PC-3 (cell line): ENCODE measurements around the gene FARS2. TPM values are rescaled to one million over a fixed set of nuclear protein-coding genes. Genes with fewer than 3 reads are reported as not detected.

ENCODE experiments used
- ATAC-seq: fragments of 200-7000 bp; cut with Tn5 transposase; 2 replicates; pipeline ENCODE4 v1.9.1; 2020; ENCODE audit warnings: mild to moderate bottlenecking, moderate library complexity
- BruUV-seq: library from RNA; stranded (reverse); fragments of 400-500 nt; replicated peaks from 2 replicates; lab custom pipeline; 2021; lab: Mats Ljungman, UMichigan
- CTCF ChIA-PET: fragments of 300-600 bp; sonication (Branson Sonifier 250); formaldehyde crosslinking; loops from one replicate; lab custom pipeline; 2022; ENCODE audit warnings: antibody characterized with exemption; lab: Charles Lee
- POLR2A ChIA-PET: fragments of 300-600 bp; sonication (Branson Sonifier 250); formaldehyde crosslinking; loops from one replicate; lab custom pipeline; 2022; ENCODE audit warnings: antibody characterized with exemption; ENCODE audit not compliant: unreplicated experiment; lab: Charles Lee
- DNase-seq: peaks from one replicate; pipeline ENCODE4 v3.0.0-alpha.2; 2015
- H2AFZ ChIP-seq: fragments of 300-600 bp; sonication (generic); 2 replicates; pipeline ENCODE4 v1.6.0; 2016; ENCODE audit warnings: antibody characterized with exemption, low read length
- H3F3A ChIP-seq: fragments of 300-600 bp; sonication (generic); one replicate; pipeline ENCODE4 v1.6.0; 2017; ENCODE audit warnings: antibody characterized with exemption, low read length, control low read depth, mild to moderate bottlenecking; ENCODE audit not compliant: unreplicated experiment
- H3K27ac ChIP-seq: fragments of 300-600 bp; sonication (generic); 2 replicates; pipeline ENCODE4 v1.5.1; 2016; ENCODE audit warnings: mild to moderate bottlenecking, low read length
- H3K27me3 ChIP-seq: fragments of 300-600 bp; sonication (generic); 2 replicates; pipeline ENCODE4 v1.6.1; 2016; ENCODE audit warnings: low read length, mixed read lengths
- H3K36me3 ChIP-seq: fragments of 300-600 bp; sonication (generic); 2 replicates; pipeline ENCODE4 v1.6.1; 2016; ENCODE audit warnings: low read depth, mixed run types, low read length, mixed read lengths
- H3K4me1 ChIP-seq: fragments of 300-600 bp; sonication (generic); 2 replicates; pipeline ENCODE4 v1.5.1; 2016; ENCODE audit warnings: low read length; ENCODE audit not compliant: insufficient read depth
- H3K4me2 ChIP-seq: fragments of 300-600 bp; sonication (generic); 2 replicates; pipeline ENCODE4 v1.6.0; 2016; ENCODE audit warnings: low read length
- H3K4me3 ChIP-seq: fragments of 300-600 bp; sonication (generic); 2 replicates; pipeline ENCODE4 v1.5.1; 2016; ENCODE audit warnings: mild to moderate bottlenecking, low read length, mixed read lengths
- H3K79me2 ChIP-seq: fragments of 300-600 bp; sonication (generic); 2 replicates; pipeline ENCODE4 v1.6.1; 2017; ENCODE audit warnings: low read length, mixed read lengths
- H3K9ac ChIP-seq: fragments of 300-600 bp; sonication (generic); 2 replicates; pipeline ENCODE4 v1.6.0; 2016; ENCODE audit warnings: mild to moderate bottlenecking, low read length
- H3K9me2 ChIP-seq: fragments of 300-600 bp; sonication (generic); replicated peaks from 2 replicates; pipeline ENCODE4 v1.6.1; 2016; ENCODE audit warnings: mixed run types, low read length, mixed read lengths
- H3K9me3 ChIP-seq: fragments of 300-600 bp; sonication (generic); 2 replicates; pipeline ENCODE4 v1.6.1; 2016; ENCODE audit warnings: low read length, mixed read lengths
- H4K20me1 ChIP-seq: fragments of 300-600 bp; sonication (generic); 2 replicates; pipeline ENCODE4 v1.6.1; 2016; ENCODE audit warnings: low read length, mixed read lengths
- EZH2 ChIP-seq: fragments of 300-600 bp; sonication (generic); IDR thresholded peaks from one replicate; pipeline ENCODE4 v1.6.1; 2017; ENCODE audit warnings: antibody characterized with exemption, mild to moderate bottlenecking, low read length; ENCODE audit not compliant: unreplicated experiment
- EZH2phosphoT487 ChIP-seq: fragments of 300-600 bp; sonication (generic); IDR thresholded peaks from 2 replicates; pipeline ENCODE4 v1.6.1; 2018; ENCODE audit warnings: mild to moderate bottlenecking, antibody characterized with exemption, low read length, borderline replicate concordance
- intact Hi-C: fragments of 100-400 bp; cut with micrococcal nuclease; formaldehyde crosslinking; loops from 2 replicates; pipeline ENCODE4 v1.9.0; 2023
- total RNA-seq: library from RNA; depleted of rRNA; stranded (reverse); fragments of >200 nt; gene quantifications from 2 replicates; pipeline ENCODE4 v1.2.3, GENCODE V29; 2014
- TF ChIP-seq, protein P1 (sequence below): fragments of 300-600 bp; sonication (generic); conservative IDR thresholded peaks from 2 replicates; pipeline ENCODE4 v1.5.1; 2017; ENCODE audit warnings: antibody characterized with exemption, low read depth, mild to moderate bottlenecking, low read length

The FARS2 gene
- total RNA-seq, 1 experiment from 2014 or later, result 23.0 TPM

DNA sequence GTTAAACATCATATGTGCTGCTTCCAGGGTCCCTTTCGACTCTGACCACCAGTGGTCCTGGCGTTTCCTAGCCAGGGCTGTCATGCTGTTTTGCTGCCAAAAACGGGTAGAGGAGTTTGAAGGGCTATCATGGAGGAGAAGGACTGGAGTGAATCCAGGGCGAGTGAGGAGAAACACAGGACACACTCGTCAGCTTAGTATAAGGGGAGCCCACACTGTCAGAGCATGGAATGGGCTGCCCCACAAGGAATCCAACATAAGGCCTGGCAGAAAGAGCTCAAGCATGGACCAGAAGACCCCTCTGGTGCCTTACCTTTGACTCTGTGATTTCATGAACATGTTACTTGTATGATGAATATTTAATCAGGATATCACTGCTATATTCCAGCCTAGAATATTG lies 498.3 kb downstream of the FARS2 start:
- no peaks in the 10 kb centered on the region for H3K79me2 ChIP-seq
- intact Hi-C loops, result no loop called here
- no peak overlapping the region for H3K9ac ChIP-seq
- H3K36me3 ChIP-seq, result no peaks in the 10 kb centered on the region
- no peak overlapping the region for H3K4me3 ChIP-seq
- ChIA-PET POLR2A (no interaction called here), CTCF (no interaction called here)
- H3K9me3 ChIP-seq, result no peaks in the 10 kb centered on the region
- no peak for ATAC-seq
- no peaks in the 10 kb centered on the region for H3K9me2 ChIP-seq
- H3F3A ChIP-seq, result no peaks in the 10 kb centered on the region
- no peak for DNase-seq
- H3K27ac ChIP-seq, result no peak overlapping the region
- H4K20me1 ChIP-seq, result no peaks in the 10 kb centered on the region
- no peaks in the 10 kb centered on the region for H3K27me3 ChIP-seq
- H3K4me2 ChIP-seq, result no peak overlapping the region
- H2AFZ ChIP-seq, result no peak overlapping the region
- H3K4me1 ChIP-seq, result no peaks in the 10 kb centered on the region
- TF ChIP-seq EZH2, result no peak
- TF ChIP-seq, protein P1, sequence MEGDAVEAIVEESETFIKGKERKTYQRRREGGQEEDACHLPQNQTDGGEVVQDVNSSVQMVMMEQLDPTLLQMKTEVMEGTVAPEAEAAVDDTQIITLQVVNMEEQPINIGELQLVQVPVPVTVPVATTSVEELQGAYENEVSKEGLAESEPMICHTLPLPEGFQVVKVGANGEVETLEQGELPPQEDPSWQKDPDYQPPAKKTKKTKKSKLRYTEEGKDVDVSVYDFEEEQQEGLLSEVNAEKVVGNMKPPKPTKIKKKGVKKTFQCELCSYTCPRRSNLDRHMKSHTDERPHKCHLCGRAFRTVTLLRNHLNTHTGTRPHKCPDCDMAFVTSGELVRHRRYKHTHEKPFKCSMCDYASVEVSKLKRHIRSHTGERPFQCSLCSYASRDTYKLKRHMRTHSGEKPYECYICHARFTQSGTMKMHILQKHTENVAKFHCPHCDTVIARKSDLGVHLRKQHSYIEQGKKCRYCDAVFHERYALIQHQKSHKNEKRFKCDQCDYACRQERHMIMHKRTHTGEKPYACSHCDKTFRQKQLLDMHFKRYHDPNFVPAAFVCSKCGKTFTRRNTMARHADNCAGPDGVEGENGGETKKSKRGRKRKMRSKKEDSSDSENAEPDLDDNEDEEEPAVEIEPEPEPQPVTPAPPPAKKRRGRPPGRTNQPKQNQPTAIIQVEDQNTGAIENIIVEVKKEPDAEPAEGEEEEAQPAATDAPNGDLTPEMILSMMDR, result no peak
- TF ChIP-seq EZH2phosphoT487, result no peak
- no TSS peak for BruUV-seq

DNA sequence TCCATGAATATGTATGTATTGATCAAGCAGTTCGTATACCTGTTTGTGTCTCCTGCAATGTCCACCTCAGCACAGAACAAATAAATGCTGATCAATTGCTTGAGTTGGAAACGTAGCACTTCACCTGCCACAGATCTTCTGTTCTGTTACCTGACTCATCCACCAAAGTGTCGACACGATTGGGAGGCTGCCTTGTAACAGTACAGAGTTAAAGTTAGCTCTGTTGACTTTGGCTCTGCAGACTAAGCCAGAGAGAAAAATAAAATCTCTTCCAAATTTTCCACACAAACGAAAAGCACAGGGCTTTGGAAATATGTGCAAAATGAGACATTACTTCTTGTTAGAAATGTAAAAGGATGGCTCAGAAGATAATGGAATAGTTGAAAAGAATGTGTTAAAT lies 500.1 kb downstream of the FARS2 start:
- Histone ChIP-seq H3F3A (no peaks in the 10 kb centered on the region), H3K27me3 (no peaks in the 10 kb centered on the region), H2AFZ (no peak overlapping the region), H3K27ac (no peak overlapping the region), H3K9me2 (no peaks in the 10 kb centered on the region), H3K4me3 (no peak overlapping the region), H3K36me3 (no peaks in the 10 kb centered on the region), H3K9me3 (no peaks in the 10 kb centered on the region), H3K4me2 (no peak overlapping the region), H3K9ac (no peak overlapping the region), H3K79me2 (no peaks in the 10 kb centered on the region), H4K20me1 (no peaks in the 10 kb centered on the region), H3K4me1 (no peaks in the 10 kb centered on the region)
- ATAC-seq, result no peak; the same call in 1 of the 2 replicates
- no peak for DNase-seq
- intact Hi-C loops, result no loop called here
- CTCF ChIA-PET, result no interaction called here
- TF ChIP-seq EZH2 (no peak), EZH2phosphoT487 (no peak)
- TF ChIP-seq, protein P1, result no peak
- BruUV-seq, result no TSS peak
- POLR2A ChIA-PET, result no interaction called here

DNA sequence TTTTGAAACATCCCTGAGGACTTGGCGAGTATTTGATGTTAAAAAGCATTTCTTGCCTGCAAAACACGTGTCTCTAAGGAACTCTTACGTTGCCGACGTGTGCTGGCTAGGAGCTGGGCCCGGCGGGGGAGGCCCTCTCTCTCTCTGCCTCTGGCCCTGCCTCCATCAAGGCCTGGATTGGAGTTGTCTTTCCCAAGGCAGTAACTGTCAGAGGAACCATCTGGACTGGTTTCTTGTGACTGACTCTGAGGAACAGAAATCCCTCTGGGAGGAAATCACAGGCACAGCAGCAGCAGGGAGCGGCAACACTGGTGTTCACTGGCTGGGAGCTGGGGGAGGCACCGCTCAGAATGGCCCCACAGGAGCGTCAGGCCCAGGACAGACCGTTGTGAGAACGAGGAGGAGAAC lies 501.3 kb downstream of the FARS2 start:
- CTCF ChIA-PET, result no interaction called here
- H3K4me3 ChIP-seq, result no peak overlapping the region
- TF ChIP-seq EZH2phosphoT487 (no peak), EZH2 (no peak)
- TF ChIP-seq, protein P1, result no peak
- ATAC-seq (no peak), DNase-seq (no peak)
- no peak overlapping the region for H3K27ac ChIP-seq
- H2AFZ ChIP-seq, result no peak overlapping the region
- intact Hi-C loops, result no loop called here
- no peaks in the 10 kb centered on the region for H4K20me1 ChIP-seq
- POLR2A ChIA-PET, result no interaction called here
- H3F3A ChIP-seq, result no peaks in the 10 kb centered on the region
- no peaks in the 10 kb centered on the region for H3K9me3 ChIP-seq
- H3K9me2 ChIP-seq, result no peaks in the 10 kb centered on the region
- H3K36me3 ChIP-seq, result no peaks in the 10 kb centered on the region
- no peaks in the 10 kb centered on the region for H3K79me2 ChIP-seq
- no peaks in the 10 kb centered on the region for H3K4me1 ChIP-seq
- no peaks in the 10 kb centered on the region for H3K27me3 ChIP-seq
- BruUV-seq, result no TSS peak
- no peak overlapping the region for H3K4me2 ChIP-seq
- no peak overlapping the region for H3K9ac ChIP-seq
